ENCODE measurements around the gene DUOX1.
A peak's percentile ranks its signal among the peaks of the same experiment; 100 is the strongest.

The DUOX1 gene

GRCh38 chr15:45197512-45197911, 67.7 kb downstream of the DUOX1 start:
- no peak for DNase-seq

- DNase-seq = peak; percentile 77
Measured at GRCh38 chr15:45198337-45199135, 68.7 kb downstream of the DUOX1 start.

- DNase-seq = peak; percentile 77
Measured at GRCh38 chr15:45199136-45199810, 69.5 kb downstream of the DUOX1 start.

GRCh38 chr15:45200001-45200798, 70.4 kb downstream of the DUOX1 start:
- peak; percentile 88 for DNase-seq

GRCh38 chr15:45200799-45201556, 71.2 kb downstream of the DUOX1 start:
- peak; percentile 42 for DNase-seq

GRCh38 chr15:45201557-45201859, 71.7 kb downstream of the DUOX1 start:
- no peak for DNase-seq

GRCh38 chr15:45201869-45202268, 72.1 kb downstream of the DUOX1 start:
- DNase-seq = no peak

GRCh38 chr15:45203182-45203581, 73.4 kb downstream of the DUOX1 start:
- DNase-seq = no peak

GRCh38 chr15:45205192-45205591, 75.4 kb downstream of the DUOX1 start:
- DNase-seq = no peak

- DNase-seq = no peak
Measured at GRCh38 chr15:45212493-45212892, 82.7 kb downstream of the DUOX1 start.

Measured in NCI-H2171 (cell line).